ENCODE results near the gene ALK. TPM values are rescaled to one million over a fixed set of nuclear protein-coding genes. Genes with fewer than 3 reads are reported as not detected.

Gene ALK
- total RNA-seq, 1 donor from 2014 or later = 9.6 TPM

GRCh38 chr2:29479401-29479800 lies 442.0 kb downstream of the ALK start:
- Mint-ChIP-seq H3K9me3 (ENCODE audit: unreplicated experiment) (peaks cover 1% of the 10 kb centered on the region), H3K4me3 (ENCODE audit: unreplicated experiment) (no peak overlapping the region), H3K36me3 (ENCODE audit: unreplicated experiment) (peaks cover 7% of the 10 kb centered on the region), H3K27ac (ENCODE audit: unreplicated experiment) (no peak overlapping the region), H3K4me1 (ENCODE audit: low read depth, unreplicated experiment) (peaks cover 9% of the 10 kb centered on the region), H3K27me3 (ENCODE audit: unreplicated experiment) (peaks cover 4% of the 10 kb centered on the region)
- DNase-seq = no peak
- no peak for TF ChIP-seq CTCF (IDR thresholded peaks at IDR 0.05; ENCODE audit: partially characterized antibody, unreplicated experiment)

GRCh38 chr2:29478641-29479040 lies 442.7 kb downstream of the ALK start:
- H3K27me3 Mint-ChIP-seq (ENCODE audit: unreplicated experiment) = peaks cover 4% of the 10 kb centered on the region
- H3K9me3 Mint-ChIP-seq (ENCODE audit: unreplicated experiment) = peaks cover 3% of the 10 kb centered on the region
- TF ChIP-seq CTCF (IDR thresholded peaks at IDR 0.05; ENCODE audit: partially characterized antibody, unreplicated experiment) = no peak
- H3K36me3 Mint-ChIP-seq (ENCODE audit: unreplicated experiment) = peaks cover 7% of the 10 kb centered on the region
- H3K4me3 Mint-ChIP-seq (ENCODE audit: unreplicated experiment) = no peak overlapping the region
- no peak overlapping the region for H3K27ac Mint-ChIP-seq (ENCODE audit: unreplicated experiment)
- no peak for DNase-seq
- peaks cover 9% of the 10 kb centered on the region for H3K4me1 Mint-ChIP-seq (ENCODE audit: low read depth, unreplicated experiment)

GRCh38 chr2:29477186-29477585 lies 444.2 kb downstream of the ALK start:
- Mint-ChIP-seq H3K36me3 (ENCODE audit: unreplicated experiment) (peaks cover 6% of the 10 kb centered on the region), H3K4me1 (ENCODE audit: low read depth, unreplicated experiment) (peaks cover 9% of the 10 kb centered on the region), H3K4me3 (ENCODE audit: unreplicated experiment) (no peak overlapping the region), H3K9me3 (ENCODE audit: unreplicated experiment) (peaks cover 2% of the 10 kb centered on the region), H3K27me3 (ENCODE audit: unreplicated experiment) (peaks cover 3% of the 10 kb centered on the region), H3K27ac (ENCODE audit: unreplicated experiment) (no peak overlapping the region)
- no peak for DNase-seq
- no peak for TF ChIP-seq CTCF (IDR thresholded peaks at IDR 0.05; ENCODE audit: partially characterized antibody, unreplicated experiment)

GRCh38 chr2:29475499-29475898 lies 445.9 kb downstream of the ALK start:
- Mint-ChIP-seq H3K4me3 (ENCODE audit: unreplicated experiment) (no peak overlapping the region), H3K27ac (ENCODE audit: unreplicated experiment) (no peak overlapping the region), H3K36me3 (ENCODE audit: unreplicated experiment) (peaks cover 5% of the 10 kb centered on the region), H3K9me3 (ENCODE audit: unreplicated experiment) (peaks cover 2% of the 10 kb centered on the region), H3K4me1 (ENCODE audit: low read depth, unreplicated experiment) (peaks cover 8% of the 10 kb centered on the region), H3K27me3 (ENCODE audit: unreplicated experiment) (peaks cover 2% of the 10 kb centered on the region)
- TF ChIP-seq CTCF (IDR thresholded peaks at IDR 0.05; ENCODE audit: partially characterized antibody, unreplicated experiment) = no peak
- DNase-seq = no peak

GRCh38 chr2:29469961-29470360 lies 451.4 kb downstream of the ALK start:
- TF ChIP-seq CTCF (IDR thresholded peaks at IDR 0.05; ENCODE audit: partially characterized antibody, unreplicated experiment) = no peak
- no peak overlapping the region for H3K27ac Mint-ChIP-seq (ENCODE audit: unreplicated experiment)
- no peaks in the 10 kb centered on the region for H3K4me1 Mint-ChIP-seq (ENCODE audit: low read depth, unreplicated experiment)
- no peak overlapping the region for H3K4me3 Mint-ChIP-seq (ENCODE audit: unreplicated experiment)
- no peak for DNase-seq
- H3K27me3 Mint-ChIP-seq (ENCODE audit: unreplicated experiment) = peaks cover 2% of the 10 kb centered on the region
- H3K36me3 Mint-ChIP-seq (ENCODE audit: unreplicated experiment) = peaks cover 13% of the 10 kb centered on the region
- peaks cover 6% of the 10 kb centered on the region for H3K9me3 Mint-ChIP-seq (ENCODE audit: unreplicated experiment)

Measured in glutamatergic neuron (in vitro differentiated cells).